Measurements from ENCODE around the gene KANSL1.

The KANSL1 gene

GRCh38 chr17:46000757-46001156 is 192.5 kb downstream of the KANSL1 start:
- no peak overlapping the region for H3K27ac ChIP-seq
- DNase-seq (ENCODE audit: low spot score): no peak
- ChIA-PET CTCF (no interaction called here), POLR2A (ENCODE audit: low non-redundant PET) (no interaction called here)
- TF ChIP-seq CTCF (conservative IDR thresholded peaks at IDR 0.05; ENCODE audit: low read depth): no peak

- no peak for DNase-seq (ENCODE audit: low spot score)
- POLR2A ChIA-PET (ENCODE audit: low non-redundant PET): no interaction called here
- CTCF ChIA-PET: no interaction called here
- no peak overlapping the region for H3K27ac ChIP-seq
- TF ChIP-seq CTCF (conservative IDR thresholded peaks at IDR 0.05; ENCODE audit: low read depth): no peak
Measured at GRCh38 chr17:46000292-46000691, 192.9 kb downstream of the KANSL1 start.

GRCh38 chr17:45999900-46000290 is 193.3 kb downstream of the KANSL1 start:
- POLR2A ChIA-PET (ENCODE audit: low non-redundant PET): no interaction called here
- no peak overlapping the region for H3K27ac ChIP-seq
- DNase-seq (ENCODE audit: low spot score): no peak
- CTCF ChIA-PET: no interaction called here
- no peak for TF ChIP-seq CTCF (conservative IDR thresholded peaks at IDR 0.05; ENCODE audit: low read depth)

- no peak within 1 kb of the TSS for H3K27ac ChIP-seq
- no peak for TF ChIP-seq CTCF (conservative IDR thresholded peaks at IDR 0.05; ENCODE audit: low read depth)
- ChIA-PET POLR2A (ENCODE audit: low non-redundant PET) (no interaction called here), CTCF (no interaction called here)
- no peak for DNase-seq (ENCODE audit: low spot score)
Measured at GRCh38 chr17:45998987-45999899, 194.0 kb downstream of the KANSL1 start, which contains the start of gene STH. Gene STH, plus strand, starts transcription at chr17:45999250. Its CDS starts 30 bp downstream, at chr17:45999280.

- no peak overlapping the region for H3K27ac ChIP-seq
- CTCF ChIA-PET: no interaction called here
- DNase-seq (ENCODE audit: low spot score): no peak
- POLR2A ChIA-PET (ENCODE audit: low non-redundant PET): no interaction called here
- no peak for TF ChIP-seq CTCF (conservative IDR thresholded peaks at IDR 0.05; ENCODE audit: low read depth)
Measured at GRCh38 chr17:45997624-45998023, 195.6 kb downstream of the KANSL1 start.

GRCh38 chr17:45997166-45997565 is 196.1 kb downstream of the KANSL1 start:
- H3K27ac ChIP-seq: no peak overlapping the region
- POLR2A ChIA-PET (ENCODE audit: low non-redundant PET): no interaction called here
- DNase-seq (ENCODE audit: low spot score): no peak
- no peak for TF ChIP-seq CTCF (conservative IDR thresholded peaks at IDR 0.05; ENCODE audit: low read depth)
- CTCF ChIA-PET: no interaction called here

Data from RWPE1 (cell line).